Nephron progenitor cell (in vitro differentiated cells): ENCODE measurements around the gene MYL12B.

ENCODE experiments used
- DNase-seq: peaks from one replicate; pipeline ENCODE4 v3.0.0; 2021
- H3K27ac Mint-ChIP-seq: 2 replicates; pipeline ENCODE4 v1.8.0; 2021; ENCODE audit warnings: mild to moderate bottlenecking, moderate library complexity, mixed read lengths
- H3K27me3 Mint-ChIP-seq: 2 replicates; pipeline ENCODE4 v1.8.0; 2021; ENCODE audit warnings: mild to moderate bottlenecking, low read depth, mixed read lengths; ENCODE audit not compliant: poor library complexity
- H3K36me3 Mint-ChIP-seq: 2 replicates; pipeline ENCODE4 v1.8.0; 2021; ENCODE audit warnings: low read depth, mixed read lengths
- H3K4me1 Mint-ChIP-seq: 2 replicates; pipeline ENCODE4 v1.8.0; 2021; ENCODE audit warnings: mixed read lengths
- H3K4me3 Mint-ChIP-seq: 2 replicates; pipeline ENCODE4 v1.8.0; 2021; ENCODE audit warnings: mild to moderate bottlenecking, moderate library complexity, mixed read lengths
- H3K9me3 Mint-ChIP-seq: 2 replicates; pipeline ENCODE4 v1.8.0; 2021; ENCODE audit warnings: mild to moderate bottlenecking, moderate library complexity, mixed read lengths
- TF ChIP-seq, protein P1 (sequence below): fragments of 200-600 bp; sonication (generic); IDR thresholded peaks from 2 replicates; pipeline ENCODE4 v1.5.0; 2021; ENCODE audit warnings: antibody characterized with exemption

Gene MYL12B

DNA sequence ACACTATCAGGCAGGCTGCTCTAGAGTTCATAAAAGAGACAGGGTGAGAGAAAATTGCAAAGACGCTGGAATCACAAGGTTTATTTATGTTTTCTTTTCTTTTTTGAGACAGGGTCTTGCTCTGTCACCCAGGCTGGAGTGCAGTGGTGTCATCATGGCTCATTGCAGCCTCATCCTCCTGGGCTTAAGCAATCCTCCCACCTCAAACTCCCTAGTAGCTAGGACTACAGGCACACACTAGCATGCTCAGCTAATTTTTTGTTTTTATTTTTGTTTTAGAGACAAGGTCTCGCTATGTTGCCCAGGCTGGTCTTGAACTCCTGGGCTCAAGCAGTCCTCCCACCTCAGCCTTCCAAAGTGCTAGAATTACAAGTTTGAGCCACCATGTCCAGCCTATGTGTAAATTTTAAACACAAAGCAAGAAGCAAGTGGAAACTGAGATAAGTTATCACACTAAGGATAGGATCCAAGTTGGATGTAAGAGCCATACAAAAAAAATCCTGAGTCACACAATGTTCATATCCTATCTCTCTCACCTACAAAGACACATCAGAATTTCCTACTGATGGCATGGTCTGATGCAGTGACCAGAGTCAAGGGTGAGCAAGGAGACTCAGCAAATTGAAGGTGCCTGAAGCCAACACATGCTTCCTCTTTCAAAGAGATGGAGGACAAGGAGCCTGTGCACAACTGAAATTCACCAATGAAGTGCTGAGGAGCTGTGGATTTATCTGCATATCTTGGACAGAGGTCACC is 31.4 kb downstream of the MYL12B start:
- Mint-ChIP-seq H3K4me3 (no peak overlapping the region), H3K9me3 (peaks cover 75% of the 10 kb centered on the region), H3K27ac (no peak overlapping the region), H3K36me3 (peaks cover 60% of the 10 kb centered on the region), H3K4me1 (peaks cover 4% of the 10 kb centered on the region), H3K27me3 (peaks cover 5% of the 10 kb centered on the region)
- TF ChIP-seq, protein P1, sequence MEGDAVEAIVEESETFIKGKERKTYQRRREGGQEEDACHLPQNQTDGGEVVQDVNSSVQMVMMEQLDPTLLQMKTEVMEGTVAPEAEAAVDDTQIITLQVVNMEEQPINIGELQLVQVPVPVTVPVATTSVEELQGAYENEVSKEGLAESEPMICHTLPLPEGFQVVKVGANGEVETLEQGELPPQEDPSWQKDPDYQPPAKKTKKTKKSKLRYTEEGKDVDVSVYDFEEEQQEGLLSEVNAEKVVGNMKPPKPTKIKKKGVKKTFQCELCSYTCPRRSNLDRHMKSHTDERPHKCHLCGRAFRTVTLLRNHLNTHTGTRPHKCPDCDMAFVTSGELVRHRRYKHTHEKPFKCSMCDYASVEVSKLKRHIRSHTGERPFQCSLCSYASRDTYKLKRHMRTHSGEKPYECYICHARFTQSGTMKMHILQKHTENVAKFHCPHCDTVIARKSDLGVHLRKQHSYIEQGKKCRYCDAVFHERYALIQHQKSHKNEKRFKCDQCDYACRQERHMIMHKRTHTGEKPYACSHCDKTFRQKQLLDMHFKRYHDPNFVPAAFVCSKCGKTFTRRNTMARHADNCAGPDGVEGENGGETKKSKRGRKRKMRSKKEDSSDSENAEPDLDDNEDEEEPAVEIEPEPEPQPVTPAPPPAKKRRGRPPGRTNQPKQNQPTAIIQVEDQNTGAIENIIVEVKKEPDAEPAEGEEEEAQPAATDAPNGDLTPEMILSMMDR: no peak
- DNase-seq: no peak

DNA sequence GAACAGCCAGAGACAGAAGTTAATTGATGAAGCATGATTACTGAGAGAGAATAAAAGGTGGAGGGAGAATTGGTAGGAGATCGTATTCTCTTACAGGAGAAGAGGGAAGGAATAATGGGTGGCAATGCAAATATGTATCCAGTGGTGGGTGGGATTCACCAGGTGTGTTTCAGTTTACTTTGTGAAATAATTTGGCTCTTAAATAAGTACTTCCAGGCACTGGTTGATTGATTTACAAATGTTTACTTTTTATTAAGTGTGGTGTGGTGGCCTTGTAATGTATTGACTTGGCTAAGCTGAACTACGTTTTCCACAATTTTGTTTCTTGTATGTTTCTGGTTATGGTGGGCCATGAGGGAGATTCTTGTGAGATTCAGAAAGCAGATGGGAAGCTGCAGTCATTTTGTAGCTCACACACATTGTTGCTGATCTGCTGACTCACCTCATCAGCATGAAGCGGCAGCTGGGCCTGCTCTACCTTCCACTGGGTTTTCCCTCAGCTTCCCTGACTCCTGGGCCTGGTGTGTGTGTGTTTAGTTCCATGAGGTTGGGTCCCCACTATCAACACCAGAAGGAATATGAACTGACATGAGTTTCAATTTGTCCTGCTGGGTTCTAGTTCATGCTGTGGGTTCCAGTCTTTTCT is 32.6 kb downstream of the MYL12B start:
- Mint-ChIP-seq H3K9me3 (peaks cover 79% of the 10 kb centered on the region), H3K27ac (no peak overlapping the region), H3K36me3 (peaks cover 59% of the 10 kb centered on the region), H3K4me3 (no peak overlapping the region), H3K4me1 (peaks cover 4% of the 10 kb centered on the region), H3K27me3 (peaks cover 7% of the 10 kb centered on the region)
- TF ChIP-seq, protein P1: no peak
- no peak for DNase-seq

DNA sequence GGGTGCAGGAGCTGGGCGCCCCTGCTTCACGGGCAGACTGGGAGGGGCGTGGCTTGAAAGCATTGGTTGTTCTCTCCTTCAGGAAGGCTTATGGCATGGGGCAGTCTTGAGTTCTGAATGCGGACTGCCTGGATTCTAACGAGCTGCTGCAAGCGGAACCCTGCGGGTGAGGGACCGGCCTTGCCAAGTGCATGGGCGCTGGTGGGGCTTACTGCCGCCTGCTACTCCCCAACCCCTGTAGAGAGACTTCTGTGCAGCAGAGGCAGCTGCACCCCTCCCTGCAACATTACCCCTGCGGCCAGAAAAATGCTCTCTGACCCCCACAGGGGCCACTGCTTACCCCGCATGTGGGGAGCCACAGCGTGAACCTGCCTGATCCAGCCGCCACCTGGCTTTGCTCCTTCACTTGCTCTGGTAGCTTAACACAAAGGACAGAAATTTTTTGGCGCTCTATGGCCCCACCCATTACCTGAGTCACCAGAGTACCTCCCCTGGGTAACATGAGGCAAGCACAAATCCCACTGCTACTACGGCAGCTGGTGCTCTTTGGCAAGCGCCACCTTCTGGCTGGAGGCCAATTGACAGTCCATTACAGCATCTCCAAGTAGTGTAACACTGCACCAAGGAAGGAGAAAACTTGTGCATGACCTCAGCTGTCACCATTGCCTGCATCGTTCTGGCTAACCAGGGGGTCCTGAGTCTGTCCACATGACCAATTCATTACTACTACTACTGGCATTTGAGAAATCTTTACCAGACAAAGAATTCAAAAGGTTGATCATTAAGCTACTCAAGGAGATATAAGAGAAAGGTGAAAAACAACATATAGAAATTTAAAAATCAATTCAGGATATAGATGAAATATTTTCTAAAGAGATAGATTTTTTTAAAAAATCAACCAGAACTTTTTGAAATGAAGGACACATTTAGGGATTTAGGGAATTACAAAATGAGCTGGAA is 35.4 kb downstream of the MYL12B start:
- Mint-ChIP-seq H3K36me3 (peaks cover 37% of the 10 kb centered on the region), H3K9me3 (peaks cover 71% of the 10 kb centered on the region), H3K27ac (peak overlapping the region; percentile 75), H3K4me1 (peaks cover 4% of the 10 kb centered on the region), H3K4me3 (peak overlapping the region; percentile 95), H3K27me3 (peaks cover 7% of the 10 kb centered on the region)
- peak; percentile 87 for DNase-seq
- TF ChIP-seq, protein P1: peak; percentile 82

DNA sequence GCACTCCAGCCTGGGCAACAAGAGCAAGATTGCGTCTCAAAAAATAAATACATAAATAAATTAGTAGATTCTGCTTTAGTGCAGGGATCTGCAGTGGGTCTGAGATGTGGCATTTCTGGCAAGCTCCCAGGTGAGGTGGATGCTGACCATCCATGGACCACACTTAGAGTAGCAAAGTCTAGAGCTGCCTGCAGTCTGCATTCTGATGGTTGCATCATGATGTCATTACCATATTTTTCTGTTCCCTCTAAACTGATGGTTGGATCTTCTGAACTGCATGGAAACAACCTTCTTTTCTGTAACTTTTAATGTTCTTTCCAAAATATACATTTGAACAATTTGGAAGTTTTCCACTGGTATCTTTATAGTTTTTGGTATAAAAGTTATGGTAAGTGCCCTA is 42.9 kb downstream of the MYL12B start:
- Mint-ChIP-seq H3K36me3 (no peaks in the 10 kb centered on the region), H3K27ac (no peak overlapping the region), H3K9me3 (peaks cover 21% of the 10 kb centered on the region), H3K4me1 (peaks cover 14% of the 10 kb centered on the region), H3K4me3 (no peak overlapping the region), H3K27me3 (peaks cover 8% of the 10 kb centered on the region)
- DNase-seq: no peak
- TF ChIP-seq, protein P1: no peak

DNA sequence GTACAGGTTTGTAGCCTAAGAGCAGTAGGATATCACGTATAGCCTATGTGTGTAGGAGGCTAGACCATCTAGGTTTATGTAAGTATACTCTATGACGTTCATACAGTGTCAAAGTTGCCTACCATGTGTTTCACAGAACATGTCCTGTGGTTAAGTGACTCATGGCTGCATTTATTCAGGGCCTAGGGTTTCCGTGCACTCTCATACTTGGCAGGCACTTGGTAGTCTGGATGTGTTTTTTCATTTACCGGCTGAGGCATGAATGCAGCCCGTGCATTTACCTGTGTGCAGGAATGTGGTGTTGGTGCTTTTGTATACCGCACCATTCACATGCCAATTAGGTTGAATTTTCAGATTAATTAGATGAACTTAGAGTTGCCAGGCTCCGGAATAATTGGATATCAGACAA is 43.4 kb downstream of the MYL12B start:
- no peak for DNase-seq
- Mint-ChIP-seq H3K36me3 (no peaks in the 10 kb centered on the region), H3K4me3 (no peak overlapping the region), H3K27ac (no peak overlapping the region), H3K4me1 (peaks cover 14% of the 10 kb centered on the region), H3K9me3 (peaks cover 17% of the 10 kb centered on the region), H3K27me3 (peaks cover 8% of the 10 kb centered on the region)
- TF ChIP-seq, protein P1: no peak
